HG02943 (cell line): ENCODE measurements around the gene CYP19A1.
"Not testable (repeated sequence)": the region's sequence is repeated elsewhere in the genome, so short reads cannot be mapped to it uniquely, and the experiment has no call there.

ENCODE experiments used
- ATAC-seq: cut with Tn5 transposase; IDR thresholded peaks from one replicate; pipeline ENCODE4 v1.9.1; 2021; ENCODE audit warnings: mild to moderate bottlenecking, low read depth, moderate library complexity; ENCODE audit not compliant: unreplicated experiment

CYP19A1 gene

DNA sequence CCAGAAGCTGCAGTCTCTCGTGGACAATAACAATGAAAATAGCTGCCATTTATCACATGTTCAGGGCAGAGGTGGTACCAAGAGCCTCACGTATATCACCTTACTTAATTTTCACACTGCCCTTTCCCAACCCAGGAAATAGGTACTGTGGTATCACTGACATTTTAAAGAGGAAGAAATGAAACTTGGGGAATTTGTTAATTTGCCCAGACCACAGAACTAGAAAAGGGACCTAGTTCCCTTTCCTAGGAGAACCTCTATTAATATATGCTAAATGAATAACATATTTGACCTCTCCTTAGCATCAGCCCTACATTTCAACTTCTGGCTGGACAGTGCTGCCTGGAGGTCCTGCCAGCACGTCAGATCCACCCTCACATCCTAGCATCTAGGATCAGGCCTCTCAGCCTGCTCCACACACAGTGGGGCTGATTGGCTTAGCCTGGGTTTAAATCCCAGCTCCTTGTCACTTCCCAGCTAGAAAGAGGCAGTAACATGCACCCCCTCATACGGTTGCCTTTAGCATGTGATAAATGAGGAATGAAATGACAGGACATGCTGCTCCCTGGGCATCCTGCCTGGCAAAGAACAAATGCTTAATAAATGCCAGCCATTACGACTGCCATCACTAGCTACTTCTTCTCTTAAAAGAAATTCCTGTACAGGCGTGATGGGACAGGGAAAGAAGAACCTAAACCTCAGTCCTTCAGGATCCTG, 148.6 kb downstream of the CYP19A1 start:
- no peak for ATAC-seq

DNA sequence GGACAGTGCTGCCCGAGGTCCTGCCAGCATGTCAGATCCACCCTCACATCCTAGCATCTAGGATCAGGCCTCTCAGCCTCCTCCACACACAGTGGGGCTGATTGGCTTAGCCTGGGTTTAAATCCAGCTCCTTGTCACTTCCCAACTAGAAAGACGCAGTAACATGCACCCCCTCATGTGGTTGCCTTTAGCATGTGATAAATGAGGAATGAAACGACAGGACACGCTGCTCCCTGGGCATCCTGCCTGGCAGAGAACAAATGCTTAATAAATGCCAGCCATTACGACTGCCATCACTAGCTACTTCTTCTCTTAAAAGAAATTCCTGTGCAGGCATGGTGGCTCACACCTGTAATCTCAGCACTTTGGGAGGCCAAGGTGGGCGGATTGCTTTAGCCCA, 149.6 kb downstream of the CYP19A1 start:
- ATAC-seq = not testable (repeated sequence)

DNA sequence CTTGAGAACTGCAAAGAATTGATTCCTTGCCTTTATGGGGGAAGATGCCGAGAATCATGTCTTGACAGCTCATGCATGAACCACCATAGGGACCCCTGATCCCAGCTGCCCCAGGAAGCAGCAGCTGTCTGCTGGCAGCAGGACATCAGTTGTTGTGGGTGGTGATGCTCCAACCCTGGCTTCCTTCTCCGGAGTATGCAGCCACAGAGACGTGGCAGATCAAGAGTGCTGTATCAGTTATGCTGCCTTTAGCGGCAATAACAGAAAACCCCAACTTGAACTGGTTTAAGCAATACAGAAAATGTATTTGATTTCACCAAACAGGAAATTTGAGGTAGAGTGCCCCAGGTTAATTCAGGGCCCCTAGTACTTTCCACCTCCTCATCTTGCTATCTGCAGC, 151.5 kb downstream of the CYP19A1 start:
- ATAC-seq = no peak

DNA sequence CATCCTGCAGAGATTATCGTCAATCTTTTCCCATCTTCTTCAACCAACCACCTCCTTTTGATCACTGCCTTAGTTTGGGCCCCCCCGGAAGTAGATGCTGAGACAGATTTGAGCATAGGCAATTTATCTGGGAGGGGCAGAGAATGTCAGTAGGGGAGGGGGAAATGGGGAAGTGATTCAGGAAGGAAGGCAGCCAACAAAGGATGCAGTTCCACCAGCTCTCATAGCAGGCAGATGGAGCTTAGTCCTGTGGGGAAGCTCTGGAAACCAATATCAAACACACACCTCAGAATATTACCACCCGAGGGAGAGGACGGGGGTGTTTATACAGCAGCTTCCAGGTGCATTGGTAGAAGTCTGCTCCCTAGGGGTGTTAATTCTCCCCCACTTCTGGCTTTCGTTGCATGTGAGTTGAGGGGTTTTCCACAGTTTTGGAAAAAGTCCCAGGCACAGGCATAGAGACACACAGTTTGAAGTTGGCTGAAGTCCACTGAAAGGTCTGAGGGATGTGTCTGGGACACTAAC, 152.2 kb downstream of the CYP19A1 start:
- ATAC-seq = no peak

DNA sequence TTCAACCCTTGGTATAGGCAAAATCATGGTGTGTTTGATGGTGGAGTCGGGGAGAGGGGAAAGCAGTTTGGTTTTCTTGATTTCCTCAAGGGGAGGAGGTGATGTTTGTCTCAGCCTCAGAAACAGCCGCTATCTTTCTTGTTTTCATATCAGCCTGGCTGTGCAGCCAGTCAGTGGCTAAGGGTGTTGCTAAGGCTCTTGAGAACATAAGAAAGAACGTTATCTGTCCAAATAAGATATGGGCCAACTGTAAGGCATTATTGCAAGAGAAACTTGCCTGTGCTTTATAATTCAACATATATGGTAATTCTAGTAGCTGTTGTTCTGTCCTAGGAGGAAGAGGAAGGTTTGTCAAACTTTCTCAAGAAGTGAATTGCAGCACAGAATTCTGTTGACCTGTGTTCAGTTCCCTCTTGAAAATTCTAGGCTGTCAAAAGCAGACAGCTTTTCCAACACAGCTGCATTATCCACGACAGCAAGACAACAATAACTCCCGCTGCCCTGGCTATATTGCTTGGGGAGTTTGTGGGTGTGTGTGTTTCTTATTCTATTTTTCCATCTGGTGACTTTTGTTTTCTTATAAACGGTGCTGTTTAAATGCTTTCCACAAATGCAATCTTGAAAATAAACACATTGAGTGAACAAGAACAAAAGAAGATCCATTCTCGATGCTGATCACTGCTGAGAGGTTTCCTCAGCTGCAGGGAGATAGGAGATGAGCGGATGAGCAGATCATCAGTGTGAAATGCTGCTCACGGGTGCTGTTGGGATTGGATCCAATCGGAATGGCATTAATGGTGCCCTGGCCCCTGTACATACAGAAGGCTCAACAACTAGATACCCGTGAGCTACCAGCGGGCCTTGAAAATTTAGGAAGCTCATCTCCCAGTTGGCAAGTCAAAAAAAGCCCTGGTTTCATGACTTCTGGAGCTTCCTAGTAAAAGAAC, 152.9 kb downstream of the CYP19A1 start:
- no peak for ATAC-seq

DNA sequence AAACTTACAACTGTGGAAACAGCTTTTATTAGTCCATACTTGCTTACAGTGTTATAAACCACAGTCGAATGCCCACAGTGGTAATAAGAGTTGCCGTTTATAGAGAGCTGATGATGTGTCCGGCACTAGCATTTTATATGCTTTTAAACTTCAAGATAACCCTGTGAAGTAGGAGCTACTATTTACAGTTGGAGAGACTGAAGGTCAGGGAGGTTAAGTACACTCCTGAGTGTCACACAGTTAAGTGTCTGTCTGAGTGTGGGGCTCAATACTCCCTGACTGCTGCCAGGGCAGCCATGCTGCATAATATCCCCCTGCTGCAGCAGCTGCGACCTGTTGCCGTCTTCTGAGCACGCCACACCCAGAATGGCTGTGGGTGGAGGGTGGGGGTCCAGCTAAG, 153.8 kb downstream of the CYP19A1 start:
- no peak for ATAC-seq

DNA sequence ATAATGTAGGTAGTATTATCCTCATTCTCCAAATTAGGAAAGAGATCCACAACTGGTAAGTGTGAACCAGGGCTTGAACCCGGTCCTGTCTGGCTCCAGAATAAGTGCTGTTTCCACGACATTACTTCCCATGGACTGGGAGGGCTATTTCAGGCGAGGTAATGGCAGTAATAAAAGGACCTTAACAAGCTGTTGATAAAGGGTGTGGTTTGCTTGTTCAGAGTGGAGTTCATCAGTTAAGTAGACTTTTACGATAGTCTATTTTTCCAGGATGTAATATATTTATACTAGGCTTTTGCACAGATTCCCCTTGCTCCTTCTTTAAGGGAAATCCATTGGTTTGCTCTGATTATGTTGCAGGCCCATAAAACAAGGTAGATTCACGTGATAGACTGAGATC, 155.3 kb downstream of the CYP19A1 start:
- ATAC-seq = no peak

DNA sequence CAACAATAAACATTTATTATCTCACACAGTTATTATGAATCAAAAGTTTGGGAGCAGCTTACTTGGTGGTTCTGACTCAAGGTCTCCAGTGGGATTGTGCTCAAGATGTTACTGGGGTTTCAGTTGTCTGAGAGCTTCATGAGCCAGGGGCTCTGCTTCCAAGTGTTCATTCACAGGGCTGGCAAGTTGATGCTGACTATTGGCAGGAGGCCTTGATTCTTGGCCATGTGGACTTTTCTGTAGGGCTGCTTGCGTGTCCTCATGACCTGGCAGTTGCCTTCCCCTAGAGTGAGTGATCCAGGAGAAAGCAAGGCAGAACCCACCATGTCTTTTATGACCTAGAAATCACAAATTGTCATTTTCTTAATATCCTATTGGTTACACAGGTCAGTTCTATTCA, 156.5 kb downstream of the CYP19A1 start:
- ATAC-seq = no peak

DNA sequence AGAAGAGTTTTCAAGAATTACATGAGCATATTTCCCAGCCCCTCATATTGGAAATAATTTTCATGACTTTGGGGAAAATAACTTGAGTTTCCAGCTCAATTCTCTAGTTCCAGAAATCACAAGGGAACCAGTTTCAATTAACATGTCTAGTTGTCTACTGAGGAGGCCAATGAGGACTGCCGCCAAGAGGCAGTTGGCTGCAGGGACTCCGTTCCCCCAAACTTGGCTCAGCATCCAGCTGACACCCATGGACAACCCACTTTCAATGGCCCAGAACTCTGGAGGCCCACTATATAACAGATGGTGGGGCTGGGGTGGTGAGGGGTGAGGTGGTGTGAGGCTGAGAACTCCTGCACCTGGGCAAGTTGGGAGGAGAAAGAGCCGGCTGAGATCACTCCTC, 157.2 kb downstream of the CYP19A1 start:
- no peak for ATAC-seq

DNA sequence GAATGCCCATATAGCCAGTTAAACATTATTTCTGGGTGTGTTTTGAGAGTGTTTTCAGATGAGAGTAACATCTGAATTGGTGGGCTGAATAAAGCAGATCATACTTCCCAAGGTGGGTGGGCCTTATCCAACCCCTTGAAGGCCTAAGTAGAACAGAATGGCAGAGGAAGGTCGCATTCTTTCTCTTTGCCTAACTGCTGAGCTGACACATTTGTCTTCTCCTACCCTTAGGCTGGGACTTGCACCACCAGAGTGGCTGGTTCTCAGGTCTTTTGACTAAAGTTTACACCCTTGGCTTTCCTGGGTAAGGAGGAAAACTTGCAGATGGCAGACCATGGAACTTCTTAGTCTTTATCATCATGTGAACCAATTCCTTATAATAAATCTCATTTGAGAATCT, 157.9 kb downstream of the CYP19A1 start:
- ATAC-seq = no peak

DNA sequence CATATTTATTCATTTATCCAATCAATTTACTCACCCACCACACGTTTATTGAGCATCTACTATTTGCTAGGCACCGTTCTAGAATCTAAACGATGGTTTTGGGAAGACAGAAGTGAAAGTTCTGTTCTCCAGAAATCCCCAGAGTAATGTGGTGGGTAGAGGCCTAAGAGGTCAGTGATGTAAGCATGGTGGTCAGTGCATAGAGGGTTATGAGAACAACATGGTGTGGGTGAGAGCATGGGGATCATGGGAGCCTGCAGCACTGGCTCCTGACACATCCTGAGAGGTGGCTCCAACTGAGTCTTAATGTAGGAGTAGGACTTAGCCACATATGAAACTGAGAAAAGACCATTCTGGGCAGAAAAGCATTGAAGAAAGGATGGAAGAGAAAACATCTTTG, 158.4 kb downstream of the CYP19A1 start:
- no peak for ATAC-seq

DNA sequence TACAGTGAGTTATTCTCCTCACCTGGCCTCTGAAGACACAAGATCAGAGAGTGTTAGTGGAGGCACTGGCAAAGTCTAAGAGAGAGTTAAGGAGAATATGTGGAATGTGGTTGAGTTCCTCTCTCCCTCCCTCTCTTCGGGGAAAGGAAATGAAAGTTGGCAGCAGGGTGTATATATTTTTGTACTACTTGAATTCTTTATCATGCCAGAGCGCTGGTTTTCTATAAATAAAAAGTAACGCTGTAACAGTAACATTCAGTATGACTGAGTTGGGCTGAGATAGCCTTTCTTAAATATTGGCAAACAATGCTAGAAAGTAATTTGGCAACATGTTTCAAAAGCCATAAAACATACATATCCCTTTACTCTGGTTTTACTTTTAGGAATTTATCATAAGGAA, 166.2 kb downstream of the CYP19A1 start:
- no peak for ATAC-seq

DNA sequence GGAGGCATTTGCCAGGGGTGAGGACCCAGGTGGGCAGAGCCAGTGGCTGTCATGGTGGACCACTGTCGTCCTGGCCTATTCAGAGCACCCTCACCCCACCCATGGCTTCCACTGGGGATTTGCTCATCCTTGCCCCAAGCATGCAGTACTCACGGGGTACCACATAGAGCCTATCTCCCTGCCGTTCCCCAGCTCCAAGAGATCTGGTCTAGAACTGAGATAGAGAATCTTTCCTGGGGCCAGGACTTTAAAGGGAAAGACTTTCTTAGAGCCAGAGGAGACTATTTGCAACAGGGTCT, 166.8 kb downstream of the CYP19A1 start:
- no peak for ATAC-seq

DNA sequence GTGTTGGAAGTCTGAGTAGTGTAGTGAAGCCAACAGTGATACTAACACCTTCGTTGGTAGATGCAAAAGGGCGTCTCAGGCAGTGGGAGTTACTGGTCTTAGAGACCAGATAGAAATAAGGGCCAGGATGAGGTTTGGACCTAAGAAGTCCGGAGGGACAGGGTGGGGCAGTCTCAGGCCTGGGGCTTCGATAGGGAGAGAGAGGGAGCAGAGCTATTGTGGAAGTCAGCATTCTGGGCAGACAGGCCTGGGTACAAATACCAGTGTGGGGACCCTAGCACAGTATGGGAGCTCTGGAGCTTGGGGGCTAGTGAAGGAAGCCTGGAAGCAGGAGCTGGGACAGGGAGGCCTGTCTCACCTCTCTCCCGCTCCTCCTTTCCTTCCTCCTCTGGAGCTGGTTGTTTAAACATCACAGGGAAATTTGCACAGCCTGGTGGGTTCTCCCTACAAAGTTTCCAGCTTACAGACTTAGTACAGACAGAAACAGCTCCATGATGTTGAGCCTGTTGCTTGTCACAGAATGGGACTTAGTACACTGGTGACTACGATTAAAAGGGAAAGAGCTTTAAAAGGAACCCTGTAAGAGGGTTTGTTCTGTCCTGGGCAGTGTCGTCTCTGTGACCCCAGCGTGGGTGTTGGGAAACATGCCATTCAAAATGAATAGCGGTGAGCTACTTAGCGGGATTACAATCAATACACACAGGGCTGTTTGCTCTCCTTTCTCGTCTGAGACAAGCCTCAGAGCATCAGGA, 167.3 kb downstream of the CYP19A1 start:
- no peak for ATAC-seq

DNA sequence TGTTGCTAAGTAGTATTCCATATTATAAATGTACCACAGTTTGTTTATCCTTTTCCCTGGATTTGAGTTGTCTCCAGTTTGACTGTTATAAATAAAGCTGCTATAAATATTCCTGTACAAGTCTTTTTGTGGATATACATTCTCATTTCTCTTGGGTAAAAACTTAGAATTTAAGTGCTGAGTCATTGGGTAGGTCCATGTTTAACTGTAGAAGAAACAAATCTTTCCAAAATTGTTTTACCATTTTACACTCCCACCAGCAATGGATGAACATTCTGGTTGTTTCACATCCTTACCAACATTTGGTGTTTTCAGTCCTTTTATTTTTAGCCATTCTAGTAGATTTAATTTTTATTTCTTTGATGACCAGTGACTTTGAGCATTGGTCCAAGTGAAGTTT, 169.7 kb downstream of the CYP19A1 start:
- ATAC-seq = no peak

DNA sequence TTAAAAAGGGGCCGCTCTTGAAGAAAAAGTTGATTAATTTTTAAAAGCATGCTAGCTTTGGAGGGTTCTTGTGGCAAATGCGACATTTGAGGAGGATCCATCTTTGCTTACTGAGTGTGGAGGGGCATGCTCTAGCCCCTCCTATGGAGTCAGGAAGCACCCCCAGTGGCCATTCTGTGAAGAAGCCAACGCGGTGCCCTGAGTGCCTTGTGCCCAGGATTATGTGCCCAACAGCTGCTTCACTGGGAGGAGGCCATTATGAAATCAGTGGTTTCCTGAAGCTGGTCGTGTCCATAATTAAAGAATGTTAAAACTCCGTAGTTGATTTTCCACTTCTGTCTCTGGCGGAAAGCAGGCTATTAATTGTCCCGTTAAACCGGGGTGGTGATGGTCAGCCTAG, 174.6 kb downstream of the CYP19A1 start:
- no peak for ATAC-seq

DNA sequence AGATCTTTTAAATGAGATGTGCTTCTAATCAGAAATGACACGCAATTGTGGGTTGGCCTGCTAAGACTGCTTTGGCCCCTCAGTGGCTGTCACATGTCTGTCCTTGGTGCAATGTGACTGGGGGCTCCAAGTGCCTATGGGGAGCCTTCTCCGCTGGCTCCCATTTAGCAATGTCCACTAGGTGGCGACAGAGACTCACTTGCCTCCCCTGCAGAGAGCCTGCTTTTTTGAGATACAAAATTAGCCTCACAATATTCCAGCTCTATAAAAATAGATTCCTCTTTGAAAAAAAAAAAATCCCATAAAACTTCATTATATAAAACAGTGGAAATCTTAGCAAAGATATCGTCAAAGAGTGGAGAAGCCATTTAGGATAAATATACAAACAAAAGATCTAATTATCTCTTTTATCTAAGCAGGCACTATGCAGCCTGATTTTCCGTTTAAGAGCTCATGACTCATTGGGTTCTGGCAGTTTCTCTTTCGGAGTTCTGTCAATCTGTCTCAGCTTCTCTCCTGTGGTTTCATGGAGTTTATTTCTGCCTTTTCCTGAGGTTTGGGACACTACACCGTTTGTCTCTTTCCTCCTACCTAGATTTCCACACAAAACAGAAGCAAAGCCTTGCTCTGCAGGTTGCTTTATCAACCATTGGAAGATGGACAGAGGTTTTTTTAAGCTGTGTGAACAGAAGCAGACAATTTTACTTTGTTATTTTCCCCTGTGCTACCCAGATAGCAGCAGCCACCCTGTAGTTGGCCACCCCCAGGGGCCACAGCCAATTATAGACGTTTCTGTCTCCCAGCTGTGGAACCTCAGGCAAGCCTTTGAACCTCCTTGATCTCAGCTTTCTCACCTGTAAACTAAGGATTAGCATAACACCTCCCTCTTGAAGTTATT, 175.3 kb downstream of the CYP19A1 start:
- no peak for ATAC-seq

DNA sequence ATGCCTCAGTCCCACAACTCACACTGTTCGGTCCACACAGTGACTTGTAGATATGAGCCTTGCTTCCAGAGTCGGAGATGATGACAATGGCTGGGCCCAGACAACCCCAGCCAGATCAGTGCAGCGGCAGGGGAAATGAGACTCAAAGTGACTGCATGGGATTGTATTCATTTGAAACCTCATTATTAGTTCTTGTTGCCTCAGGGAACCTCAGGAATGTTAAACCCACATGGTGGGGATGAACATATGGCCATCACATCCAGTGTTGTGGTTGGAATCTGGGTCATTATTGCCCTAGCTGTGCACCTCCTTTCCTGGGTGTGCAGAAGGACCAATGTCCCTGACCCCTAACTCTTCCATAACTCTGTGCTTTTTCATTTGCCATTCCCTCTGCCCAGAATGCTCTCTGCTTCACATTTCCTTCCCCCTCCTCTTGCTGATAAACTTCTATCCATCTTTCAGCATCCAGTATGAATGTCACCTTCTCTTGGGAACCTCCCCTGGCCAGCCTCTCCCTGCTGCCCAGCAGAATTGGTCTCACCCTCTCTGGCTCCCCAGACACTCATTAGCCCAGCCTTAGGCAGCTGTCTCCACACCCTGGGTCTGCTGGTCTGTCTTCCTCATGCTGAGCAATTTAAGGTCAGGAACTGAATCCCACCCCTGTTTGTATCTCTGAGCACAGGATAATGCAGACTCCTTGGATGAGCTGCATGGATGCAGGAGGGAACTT, 176.7 kb downstream of the CYP19A1 start:
- ATAC-seq = no peak

DNA sequence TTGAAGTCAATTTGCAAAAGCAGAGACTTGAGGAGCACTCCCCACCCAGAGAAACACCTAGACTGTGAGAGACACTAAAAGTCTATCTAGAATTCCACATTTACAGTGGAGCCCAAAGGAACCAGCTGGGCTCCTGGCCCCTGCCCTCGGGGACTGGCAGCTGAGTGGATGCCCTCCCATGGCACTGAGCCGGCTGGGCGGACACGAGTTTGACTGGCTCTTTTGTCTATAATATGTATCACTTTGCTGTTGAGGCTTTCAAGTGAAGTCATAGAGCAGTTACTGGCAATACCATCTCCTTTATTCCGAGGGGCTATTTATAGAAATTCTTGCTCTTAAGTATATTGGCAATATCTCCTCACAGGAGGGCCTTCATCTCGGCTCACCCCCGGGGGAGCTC, 177.9 kb downstream of the CYP19A1 start:
- no peak for ATAC-seq
